Measurements from ENCODE around the gene SEMA3A.
A peak's percentile ranks its signal among the peaks of the same experiment; 100 is the strongest.

SEMA3A gene

DNA sequence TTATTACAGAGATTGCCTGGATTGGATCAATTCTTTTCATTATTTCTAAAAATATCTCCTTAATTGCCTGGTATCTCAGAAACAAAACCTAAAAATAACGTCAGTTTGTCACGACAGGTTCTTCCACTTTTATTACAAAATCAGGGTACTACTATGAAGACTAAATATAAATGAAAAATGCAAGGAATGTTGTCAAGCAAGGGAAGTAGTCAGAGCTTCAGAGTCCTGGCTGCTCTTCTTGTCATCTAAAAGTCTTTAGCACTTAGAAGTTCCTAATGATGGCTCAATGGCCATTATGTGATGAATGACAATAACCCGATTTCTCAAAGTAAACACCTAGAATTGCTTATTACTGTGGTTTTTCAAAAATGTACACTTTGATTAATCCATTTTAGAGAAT lies 192.2 kb downstream of the SEMA3A start:
- no peak for DNase-seq

GRCh38 chr7:83996879-83997278 lies 197.7 kb downstream of the SEMA3A start:
- no peak for DNase-seq

DNA sequence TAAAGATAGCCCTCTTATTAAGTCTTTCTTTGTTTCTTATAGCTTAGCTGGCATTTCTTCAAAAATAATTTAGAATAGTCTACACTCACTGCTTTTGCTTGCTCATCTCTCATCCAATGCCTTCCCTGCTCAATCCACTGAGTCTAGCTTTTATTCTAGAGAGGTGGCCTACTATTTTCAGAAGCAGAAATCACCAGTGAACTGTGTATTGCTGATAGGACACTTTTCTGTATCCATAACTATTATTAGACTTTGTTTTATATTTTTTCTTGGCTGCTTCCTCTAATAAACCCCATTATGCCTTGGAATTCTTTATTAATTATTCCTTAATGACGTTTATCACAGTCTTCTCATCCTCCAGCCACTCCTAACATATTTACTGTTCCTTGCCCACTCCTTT lies 206.8 kb downstream of the SEMA3A start:
- no peak for DNase-seq

DNA sequence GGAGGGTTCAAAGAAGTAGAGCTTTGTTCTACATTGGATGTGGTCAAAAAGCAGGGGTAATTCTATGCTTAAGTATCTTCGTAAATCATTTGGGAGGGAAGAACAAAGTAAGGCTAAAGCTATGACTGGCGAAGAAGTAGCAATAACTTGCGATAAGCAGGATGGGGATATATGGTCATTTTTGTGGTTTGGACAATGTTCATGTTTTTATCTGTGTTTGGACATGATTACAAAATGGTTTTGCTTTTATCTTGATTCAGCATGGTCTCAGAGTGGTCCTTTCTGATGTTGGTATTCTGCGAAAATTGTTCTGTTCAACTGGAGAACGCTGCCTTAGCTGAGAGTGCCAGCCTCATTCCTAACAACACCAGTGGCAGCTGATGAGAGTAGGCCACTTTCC lies 208.8 kb downstream of the SEMA3A start:
- DNase-seq: no peak

GRCh38 chr7:83984591-83984990 lies 210.0 kb downstream of the SEMA3A start:
- no peak for DNase-seq

DNA sequence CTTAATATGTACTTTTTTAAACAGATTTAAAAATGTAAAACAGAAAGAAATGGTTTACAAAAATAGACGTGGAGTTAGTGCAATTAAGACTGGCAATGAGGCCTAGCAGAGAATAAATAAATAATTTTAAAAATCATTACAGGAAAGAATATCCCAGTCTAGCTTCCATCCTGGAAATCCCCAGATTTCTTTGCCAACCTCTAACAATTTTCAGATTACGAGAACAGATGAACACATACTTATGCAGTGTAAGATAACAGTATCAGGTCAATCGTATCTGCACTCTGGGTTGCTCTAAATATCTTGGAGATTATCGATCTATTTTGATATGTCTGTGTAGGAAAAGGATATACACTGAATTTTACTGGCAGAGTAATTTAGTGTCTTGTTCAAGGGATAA lies 210.5 kb downstream of the SEMA3A start:
- no peak for DNase-seq

GRCh38 chr7:83983606-83984005 lies 211.0 kb downstream of the SEMA3A start:
- DNase-seq: no peak

DNA sequence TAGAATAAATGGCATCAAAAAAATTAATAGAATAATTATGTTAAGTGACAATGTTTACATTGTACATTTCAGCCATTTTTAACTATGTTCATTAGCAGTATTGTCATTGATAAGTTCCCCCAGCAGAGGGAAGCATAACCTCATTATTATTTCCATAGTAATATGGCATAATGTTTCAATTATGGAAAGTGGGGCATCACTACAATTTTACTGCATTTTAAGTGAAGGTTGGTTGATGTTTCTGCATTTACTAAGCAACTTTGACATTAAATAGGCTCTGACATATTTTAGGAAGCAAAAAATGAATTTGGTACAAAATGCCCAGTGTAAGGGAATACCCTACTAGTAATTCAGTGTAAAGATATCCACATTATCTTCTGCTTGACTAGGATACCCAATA lies 218.3 kb downstream of the SEMA3A start:
- DNase-seq: no peak

GRCh38 chr7:83970081-83970480 lies 224.5 kb downstream of the SEMA3A start:
- DNase-seq: no peak

DNA sequence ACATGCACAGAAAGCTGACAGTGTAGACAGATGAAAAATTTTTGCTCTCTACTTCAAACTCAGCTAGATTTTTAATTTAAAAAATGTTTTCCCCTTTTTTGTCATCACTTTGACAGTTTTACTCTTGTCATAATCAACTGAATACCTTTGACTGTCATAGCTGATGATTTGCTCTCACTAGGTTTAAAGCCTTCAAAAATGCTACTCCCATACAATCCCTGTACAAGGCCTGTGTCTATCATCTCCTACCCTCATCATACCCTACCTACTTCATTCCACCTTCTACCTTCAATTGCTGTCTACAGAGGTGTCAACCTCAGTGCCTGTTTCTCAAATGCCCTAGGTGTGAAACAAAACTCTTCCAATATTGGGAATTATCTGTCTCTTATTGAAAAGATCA lies 230.3 kb downstream of the SEMA3A start:
- DNase-seq: no peak

DNA sequence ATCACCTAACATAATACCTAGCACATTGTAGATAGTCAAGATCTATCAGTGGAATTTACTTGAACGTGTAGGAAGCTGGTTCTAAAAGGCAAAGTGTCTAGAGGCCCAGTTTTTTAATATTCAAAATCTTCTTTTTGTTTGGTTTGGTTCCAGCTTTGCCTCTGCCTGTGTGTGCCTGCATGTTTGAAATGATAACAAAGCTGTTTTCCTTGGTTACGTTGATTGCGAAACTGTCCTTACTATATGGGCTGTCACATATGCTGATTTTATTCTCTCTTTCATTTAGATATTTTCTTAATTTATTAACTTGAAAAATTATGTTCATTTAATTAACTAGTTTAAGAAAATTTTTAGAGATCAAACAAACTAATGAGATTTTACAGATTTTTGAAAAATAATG lies 237.3 kb downstream of the SEMA3A start:
- no peak for DNase-seq

- DNase-seq: no peak
Observed at GRCh38 chr7:83956104-83956503, 238.5 kb downstream of the SEMA3A start.

GRCh38 chr7:83952236-83952635 lies 242.4 kb downstream of the SEMA3A start:
- no peak for DNase-seq

DNA sequence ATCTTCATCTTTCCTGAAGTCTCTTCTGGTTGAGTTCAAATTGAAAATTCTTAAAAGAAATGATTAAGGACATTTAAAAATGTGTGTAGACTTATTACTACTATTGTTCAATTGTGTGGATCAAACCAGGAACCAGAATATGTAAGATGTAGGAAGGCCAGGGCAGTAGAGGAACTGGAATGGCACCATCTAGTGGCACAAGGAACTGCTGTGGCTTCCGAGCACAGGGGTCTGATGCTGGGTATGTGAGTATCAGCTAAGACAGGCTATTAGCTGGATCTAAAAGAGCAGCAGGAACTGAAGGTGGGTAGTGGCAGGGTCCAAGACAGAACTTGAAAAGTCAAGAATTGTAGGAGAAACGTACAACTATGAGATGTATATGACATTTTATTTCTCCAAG lies 247.3 kb downstream of the SEMA3A start:
- peak; percentile 68 for DNase-seq

- no peak for DNase-seq
Observed at GRCh38 chr7:83946801-83947200, 247.8 kb downstream of the SEMA3A start.

GRCh38 chr7:83941300-83941699 lies 253.3 kb downstream of the SEMA3A start:
- DNase-seq: no peak

- DNase-seq: no peak
Observed at GRCh38 chr7:83937930-83938329, 256.7 kb downstream of the SEMA3A start.

- DNase-seq: peak; percentile 64
Observed at GRCh38 chr7:83936056-83936708, 258.4 kb downstream of the SEMA3A start.

DNA sequence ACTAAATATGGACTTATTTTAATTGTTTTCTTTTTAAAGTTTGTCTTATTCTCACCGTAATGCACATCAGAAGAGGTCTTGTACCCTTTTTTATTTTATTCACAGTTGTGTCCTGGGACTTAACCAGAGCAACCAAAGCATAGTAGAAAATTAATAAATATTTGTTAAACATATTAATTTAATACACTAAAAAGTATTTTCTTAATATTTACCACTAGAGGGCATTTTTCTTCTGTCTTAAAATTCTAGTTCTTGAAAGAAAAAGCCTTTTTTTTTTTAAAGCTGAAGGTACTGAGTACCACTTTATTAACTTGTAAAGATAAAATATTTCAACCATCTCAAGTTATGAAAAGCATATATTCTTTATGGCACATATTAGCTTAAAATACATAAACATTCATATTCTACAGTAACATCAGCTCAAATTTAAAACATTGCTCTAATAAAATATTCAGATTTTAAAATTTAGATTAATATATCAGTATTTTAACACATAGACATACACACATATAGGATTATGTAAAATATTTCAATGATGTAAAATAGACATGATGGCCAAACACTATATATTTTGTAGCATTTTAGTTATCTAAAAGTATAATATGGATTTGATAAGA lies 260.4 kb downstream of the SEMA3A start:
- DNase-seq: no peak

DNA sequence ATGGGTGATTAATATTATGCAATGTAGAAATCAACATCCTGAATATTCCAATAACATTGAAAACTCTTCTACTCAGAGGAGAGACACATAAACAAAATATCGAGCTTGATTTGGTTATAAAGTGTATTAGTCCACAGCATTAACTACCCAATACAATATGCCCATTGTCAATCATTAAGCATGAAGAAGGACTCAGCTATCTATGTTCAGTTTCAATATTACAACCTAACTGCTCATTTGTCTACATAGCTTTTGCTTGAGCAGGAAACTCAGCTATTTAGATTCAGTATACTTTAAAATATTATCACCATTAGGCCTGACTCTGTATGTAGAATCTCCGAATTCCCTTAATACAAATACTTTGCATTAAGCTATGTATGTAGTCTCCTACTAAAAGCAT lies 262.6 kb downstream of the SEMA3A start:
- no peak for DNase-seq

DNA sequence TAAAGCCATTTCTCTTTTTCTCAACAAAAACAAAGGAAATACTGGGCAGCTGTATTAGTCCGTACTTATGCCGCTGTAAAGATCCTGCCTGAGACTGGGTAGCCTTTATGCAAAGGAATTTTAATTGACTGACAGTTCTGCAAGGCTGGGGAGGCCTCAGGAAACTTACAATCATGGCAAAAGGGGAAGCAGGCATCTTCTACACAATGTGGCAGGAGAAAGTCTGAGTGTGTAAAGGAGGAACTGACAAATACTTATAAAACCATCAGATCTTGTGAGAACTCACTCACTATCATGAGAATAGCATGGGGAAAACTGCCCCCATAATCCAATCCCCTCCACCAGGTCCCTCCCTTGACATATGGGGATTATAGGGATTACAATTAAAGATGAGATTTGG lies 264.3 kb downstream of the SEMA3A start:
- DNase-seq: no peak

DNA sequence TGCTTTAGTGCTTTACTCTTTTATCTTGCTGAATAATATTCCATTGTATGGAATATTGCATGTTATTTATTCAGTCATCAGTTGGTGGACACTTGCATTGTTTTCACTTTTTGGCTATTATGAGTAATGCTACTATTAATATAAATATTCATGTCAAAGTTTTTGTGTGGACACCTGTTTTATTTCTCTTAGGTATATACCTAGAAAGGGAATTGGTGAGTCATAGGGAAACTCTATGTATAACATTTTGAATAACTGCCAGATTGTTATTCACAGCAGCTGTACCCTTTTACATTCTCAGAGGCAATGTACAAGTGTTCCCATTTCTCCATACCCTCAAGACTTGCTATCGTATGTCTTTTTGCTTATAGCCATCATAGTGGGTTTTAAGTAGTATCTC lies 268.7 kb downstream of the SEMA3A start:
- no peak for DNase-seq

GRCh38 chr7:83921941-83922607 lies 272.5 kb downstream of the SEMA3A start:
- DNase-seq: no peak

GRCh38 chr7:83921271-83921940 lies 273.2 kb downstream of the SEMA3A start:
- no peak for DNase-seq

Measured in islet precursor cell (in vitro differentiated cells).